NCI-H1694 treated with DMSO at 0.1 percent for 48 hours (cell line): ENCODE measurements around the gene DDX55.
"Not testable (repeated sequence)": the region's sequence is repeated elsewhere in the genome, so short reads cannot be mapped to it uniquely, and the experiment has no call there.

Experiments used
- DNase-seq: peaks from one replicate; lab custom pipeline; 2025; lab: John Stamatoyannopoulos, UW

The DDX55 gene, protein sequence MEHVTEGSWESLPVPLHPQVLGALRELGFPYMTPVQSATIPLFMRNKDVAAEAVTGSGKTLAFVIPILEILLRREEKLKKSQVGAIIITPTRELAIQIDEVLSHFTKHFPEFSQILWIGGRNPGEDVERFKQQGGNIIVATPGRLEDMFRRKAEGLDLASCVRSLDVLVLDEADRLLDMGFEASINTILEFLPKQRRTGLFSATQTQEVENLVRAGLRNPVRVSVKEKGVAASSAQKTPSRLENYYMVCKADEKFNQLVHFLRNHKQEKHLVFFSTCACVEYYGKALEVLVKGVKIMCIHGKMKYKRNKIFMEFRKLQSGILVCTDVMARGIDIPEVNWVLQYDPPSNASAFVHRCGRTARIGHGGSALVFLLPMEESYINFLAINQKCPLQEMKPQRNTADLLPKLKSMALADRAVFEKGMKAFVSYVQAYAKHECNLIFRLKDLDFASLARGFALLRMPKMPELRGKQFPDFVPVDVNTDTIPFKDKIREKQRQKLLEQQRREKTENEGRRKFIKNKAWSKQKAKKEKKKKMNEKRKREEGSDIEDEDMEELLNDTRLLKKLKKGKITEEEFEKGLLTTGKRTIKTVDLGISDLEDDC

DNA sequence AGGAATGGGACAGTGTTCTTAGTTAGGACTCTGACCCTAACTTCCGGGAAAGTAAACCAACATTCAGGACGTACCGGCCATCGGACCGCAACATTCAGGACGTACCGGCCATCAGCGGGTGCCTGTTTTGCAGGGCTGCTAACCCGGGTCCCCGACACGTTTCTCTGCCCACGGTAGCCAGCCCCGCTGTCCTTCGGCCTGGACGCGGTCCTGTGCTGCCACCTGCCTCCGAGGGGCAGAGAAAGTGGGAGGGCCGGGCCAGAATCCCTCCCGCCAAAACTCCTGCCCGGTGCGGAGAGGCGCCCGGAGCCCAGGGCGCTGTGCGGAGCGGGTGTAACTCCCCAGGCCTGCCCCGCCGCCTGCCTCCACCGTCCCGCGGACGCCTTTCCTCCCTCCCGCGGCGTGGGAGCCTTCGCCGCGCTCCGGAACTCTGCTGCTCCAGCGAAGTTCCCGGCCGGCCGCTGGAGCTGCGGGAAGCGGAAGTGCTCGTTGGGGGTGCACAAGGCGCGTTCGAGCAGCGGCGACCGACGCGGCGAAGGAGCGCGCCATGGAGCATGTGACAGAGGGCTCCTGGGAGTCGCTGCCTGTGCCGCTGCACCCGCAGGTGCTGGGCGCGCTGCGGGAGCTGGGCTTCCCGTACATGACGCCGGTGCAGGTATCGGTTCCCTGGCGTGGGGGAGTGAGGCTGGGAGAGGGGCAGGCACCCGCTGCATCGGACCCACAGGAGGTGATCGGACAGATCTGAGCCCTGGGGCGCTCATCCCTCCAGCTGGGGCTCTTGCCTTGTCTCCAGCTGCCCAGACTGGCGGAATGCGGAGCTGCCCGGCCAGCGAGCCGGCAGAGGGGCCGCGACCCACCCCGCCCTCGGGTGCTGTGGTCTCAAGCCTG, at the start of gene DDX55:
Gene DDX55 (plus strand): TSS at position 498 of the 888 bp plus-strand sequence. CDS start 50 bp downstream, at position 548.
- peak; percentile 41 for DNase-seq

DNA sequence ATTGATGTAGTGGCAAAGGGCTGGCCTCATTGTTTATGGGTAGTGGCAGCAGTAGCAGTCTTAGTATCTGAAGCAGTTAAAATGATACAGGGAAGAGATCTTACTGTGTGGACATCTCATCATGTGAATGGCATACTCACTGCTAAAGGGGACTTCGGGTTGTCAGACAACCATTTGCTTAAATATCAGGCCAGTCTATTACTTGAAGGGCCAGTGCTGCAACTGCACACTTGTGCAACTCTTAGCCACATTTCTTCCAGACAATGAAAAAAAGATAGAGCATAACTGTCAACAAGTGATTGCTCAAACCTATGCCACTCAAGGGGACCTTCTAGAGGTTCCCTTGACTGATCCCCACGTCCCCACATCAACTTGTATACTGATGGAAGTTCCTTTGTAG, 47.8 kb upstream of the DDX55 start:
- DNase-seq = not testable (repeated sequence)

DNA sequence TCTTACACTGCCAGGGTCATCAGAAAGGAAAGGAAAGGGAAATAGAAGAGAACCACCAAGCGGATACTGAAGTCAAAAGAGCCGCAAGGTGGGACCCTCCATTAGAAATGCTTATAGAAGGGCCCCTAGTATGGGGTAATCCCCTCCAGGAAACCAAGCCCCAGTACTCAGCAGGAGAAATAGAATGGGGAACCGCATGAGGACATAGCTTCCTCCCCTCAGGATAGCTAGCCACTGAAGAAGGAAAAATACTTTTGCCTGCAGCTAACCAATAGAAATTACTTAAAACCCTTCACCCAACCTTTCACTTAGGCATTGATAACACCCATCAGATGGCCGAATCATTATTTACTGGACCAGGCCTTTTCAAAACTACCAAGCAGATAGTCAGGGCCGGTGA, 47.1 kb upstream of the DDX55 start:
- not testable (repeated sequence) for DNase-seq

DNA sequence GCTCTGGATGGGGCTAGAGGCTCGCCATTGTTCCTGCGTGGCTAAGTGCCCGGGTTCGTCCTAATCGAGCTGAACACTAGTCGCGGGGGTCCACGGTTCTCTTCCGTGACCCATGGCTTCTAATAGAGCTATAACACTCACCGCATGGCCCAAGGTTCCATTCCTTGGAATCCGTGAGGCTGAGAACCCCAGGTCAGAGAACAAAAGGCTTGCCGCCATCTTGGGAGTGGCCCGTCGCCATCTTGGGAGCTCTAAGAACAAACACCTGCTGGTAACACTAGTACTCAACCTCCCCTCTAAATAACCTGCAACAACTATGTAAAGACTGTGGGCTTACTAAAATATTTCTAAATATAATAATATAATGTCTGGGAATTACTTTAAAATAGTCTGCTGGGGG, 43.4 kb upstream of the DDX55 start:
- not testable (repeated sequence) for DNase-seq

DNA sequence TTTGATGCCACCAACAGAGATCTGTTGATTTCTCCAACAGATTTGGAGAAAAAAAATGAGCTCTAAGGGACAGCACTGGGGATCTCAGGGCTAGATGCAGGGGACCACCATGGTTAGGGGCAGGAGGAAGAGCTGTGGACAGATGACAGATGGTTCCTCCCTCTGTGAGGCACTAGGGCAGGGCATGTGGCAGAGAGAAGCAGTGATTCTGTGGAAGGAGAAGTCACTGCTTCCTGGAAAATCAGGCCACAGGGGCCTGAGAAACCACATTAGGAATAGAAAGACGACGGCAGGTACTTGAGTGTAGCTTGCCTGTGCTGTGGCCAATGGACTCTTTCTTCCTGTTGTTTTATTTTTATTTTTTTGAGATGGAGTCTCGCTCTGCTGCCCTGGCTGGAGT, 42.4 kb upstream of the DDX55 start:
- no peak for DNase-seq

DNA sequence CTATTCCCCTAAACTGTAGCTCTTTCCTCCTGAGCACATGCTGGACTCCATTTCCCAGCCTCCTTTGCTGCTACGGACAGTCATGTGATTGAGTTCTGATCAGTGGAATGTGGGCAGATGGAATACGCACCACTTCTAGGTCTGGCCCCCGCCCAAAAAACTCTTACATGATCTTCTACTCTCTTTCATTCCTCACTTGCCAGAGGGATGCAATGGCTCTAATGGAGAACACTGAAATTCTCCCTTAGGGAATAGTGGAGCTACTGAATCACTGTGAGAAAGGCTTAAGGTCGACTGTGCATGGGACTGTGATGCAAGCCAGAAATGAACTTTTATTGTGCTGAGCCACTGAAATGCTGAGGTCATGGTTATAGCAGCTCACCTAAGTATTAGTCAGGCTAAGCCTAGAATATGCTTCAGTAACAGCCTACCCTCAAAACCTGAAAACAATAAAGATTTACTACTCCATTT, 30.5 kb upstream of the DDX55 start:
- DNase-seq = no peak

DNA sequence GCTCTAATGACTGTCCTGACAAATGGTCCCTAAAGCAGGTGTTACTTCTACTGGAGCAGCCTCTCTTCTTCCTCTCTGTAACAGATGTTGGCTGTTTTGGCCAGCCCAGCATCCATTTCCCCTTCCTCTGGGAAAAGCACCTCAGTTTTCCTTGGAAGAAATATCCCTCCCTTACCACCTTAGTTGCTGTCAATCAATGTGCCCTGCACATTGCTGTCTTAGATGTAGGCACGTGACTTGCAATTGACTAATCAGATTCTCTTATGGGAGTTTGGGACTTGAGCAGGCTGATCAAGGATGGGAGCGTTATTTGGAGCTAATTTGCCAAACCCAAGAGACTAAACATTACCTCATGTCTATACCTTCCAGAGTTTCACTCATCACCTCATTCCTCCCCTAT, 29.5 kb upstream of the DDX55 start:
- DNase-seq = no peak

DNA sequence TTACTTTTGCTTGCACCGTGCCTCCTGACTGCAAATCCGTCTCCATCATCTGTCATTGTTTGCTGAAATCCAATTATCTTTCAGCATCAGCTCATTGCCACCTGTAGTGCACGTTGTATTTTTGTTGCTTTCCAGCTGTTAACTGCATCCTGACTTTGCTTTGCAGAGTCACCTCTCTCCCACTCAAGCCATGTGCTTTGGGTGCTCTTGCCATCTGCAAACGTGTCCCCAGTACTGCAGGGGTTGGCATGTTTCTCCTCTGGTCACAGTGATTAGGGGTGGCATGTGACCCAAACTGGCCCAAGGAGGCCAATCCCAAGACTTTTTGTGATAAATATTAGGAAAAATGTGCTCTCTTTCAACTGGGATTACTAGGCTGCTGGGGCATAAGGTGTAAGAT, 28.0 kb upstream of the DDX55 start:
- peak; percentile 13 for DNase-seq

DNA sequence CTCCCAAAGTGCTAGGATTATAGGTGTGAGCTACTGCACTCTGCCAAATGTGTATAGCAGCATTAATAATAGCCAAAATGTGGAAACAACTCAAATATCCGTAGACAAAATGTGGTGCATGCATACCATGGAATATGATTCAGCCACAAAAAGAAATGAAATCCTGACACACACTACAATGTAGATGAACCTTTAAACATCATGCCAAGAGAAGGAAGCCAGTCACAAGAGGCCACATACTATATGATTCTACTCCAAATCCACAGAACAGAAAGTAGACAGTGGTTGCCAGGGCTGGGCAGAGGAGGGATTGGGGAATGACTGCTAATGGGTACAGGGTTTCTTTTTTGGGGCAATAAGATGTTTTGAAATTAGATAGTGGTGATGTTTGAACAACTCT, 25.3 kb upstream of the DDX55 start:
- no peak for DNase-seq

DNA sequence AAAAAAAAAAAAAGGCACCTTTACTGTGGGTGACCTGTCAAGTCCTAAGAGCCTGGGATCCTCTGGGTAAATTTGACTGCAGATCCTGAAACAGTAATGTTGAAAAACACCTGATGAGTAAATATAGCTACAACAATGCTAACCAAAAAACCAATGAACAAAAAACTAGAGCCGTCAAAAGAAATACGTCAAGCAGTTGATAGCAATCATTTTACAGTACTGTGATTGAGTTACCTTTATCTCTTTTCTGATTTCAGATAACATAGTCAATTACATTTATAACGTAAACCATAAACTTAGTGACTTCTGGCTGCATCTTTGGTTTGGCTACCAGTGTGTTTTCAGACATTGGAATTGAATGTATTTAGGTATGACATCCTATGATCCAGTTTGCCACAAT, 23.7 kb upstream of the DDX55 start:
- DNase-seq = no peak

DNA sequence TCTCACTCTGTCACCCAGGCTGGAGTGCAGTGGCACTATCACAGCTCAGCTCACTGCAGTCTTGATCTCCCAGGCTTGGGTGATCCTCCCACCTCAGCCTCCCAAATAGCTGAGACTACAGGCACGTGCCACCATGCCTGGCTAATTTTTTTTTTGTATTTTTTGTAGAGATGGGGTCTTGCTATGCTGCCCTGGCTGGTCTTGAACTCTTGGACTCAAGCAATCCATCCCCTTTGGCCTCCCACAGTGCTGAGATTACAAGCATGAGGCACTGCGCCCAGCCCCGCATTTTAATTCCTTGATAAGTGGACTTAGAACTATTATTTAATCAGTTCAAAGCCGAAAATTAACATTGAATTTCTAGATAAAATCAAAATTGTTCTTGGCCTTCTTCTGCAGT, 23.1 kb upstream of the DDX55 start:
- DNase-seq = not testable (repeated sequence)

DNA sequence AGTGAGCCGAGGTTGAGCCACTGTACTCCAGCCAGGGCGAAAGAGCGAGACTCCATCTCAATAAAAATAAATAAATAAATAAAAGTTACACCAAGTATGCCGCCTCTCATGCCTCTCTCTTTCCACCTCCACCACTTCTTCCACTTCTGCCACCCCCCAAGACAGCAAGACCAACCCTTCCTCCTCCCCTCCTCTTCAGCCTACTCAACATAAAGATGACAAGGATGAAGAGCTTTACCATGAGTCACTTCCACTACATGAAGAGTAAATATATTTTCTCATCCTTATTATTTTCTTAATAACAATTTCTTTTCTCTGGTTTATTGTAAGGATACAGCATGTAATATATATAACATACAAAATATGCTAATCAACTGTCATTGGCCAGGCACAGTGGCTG, 21.1 kb upstream of the DDX55 start:
- no peak for DNase-seq

DNA sequence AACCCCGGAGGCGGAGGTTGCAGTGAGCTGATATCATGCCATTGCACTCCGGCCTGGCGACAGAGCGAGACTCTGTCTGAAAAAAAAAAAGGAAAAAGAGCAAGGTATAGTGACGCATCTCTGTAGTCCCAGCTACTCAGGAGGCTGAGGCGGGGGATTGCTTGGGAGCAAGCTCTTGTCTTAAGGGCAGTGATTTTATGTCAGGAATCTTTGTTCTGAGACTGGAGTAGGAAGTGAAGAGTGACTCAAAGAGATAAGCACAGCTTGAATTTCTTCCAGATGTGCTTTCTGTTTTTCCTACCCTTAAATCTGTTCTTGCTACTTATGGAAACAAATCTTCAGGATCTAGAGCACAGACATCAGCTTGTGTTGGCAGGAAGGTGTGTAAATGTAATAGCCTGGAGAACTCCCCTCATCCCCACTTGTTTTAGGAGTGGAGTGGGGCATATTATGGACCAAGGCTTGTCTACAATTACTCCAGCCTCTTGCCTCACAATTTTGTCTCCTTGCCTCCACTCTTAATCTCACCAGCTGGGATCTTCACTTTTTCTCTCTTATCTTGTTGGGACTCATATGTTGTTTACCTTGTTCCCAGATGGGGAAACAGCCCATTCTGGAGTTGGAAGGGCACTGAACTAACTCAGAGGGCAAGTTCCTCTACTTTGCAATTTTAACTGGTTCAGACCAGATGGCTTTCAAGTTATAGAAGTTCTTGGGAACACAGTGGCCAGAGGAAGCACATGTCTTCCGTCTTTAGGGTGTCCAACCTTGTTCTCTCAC, 10.0 kb upstream of the DDX55 start:
- no peak for DNase-seq

DNA sequence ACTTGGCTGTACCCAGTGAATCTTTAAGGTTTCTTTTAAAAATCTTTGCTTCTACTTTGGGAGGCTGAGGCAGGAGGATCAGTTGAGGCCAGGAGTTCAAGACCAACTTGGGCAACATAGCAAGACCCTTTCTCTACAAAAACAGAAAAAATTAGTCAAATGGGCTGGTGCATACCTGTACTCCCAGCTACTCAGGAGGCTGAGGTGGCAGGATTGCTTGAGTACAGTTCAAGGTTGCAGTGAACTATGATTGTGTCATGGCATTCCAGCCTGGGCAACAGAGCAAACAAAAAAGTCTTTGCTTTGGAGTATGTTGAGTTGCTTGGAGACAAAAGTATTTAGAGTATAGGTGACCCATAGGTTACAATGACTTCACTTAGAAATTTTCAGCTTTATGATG, 6.2 kb upstream of the DDX55 start:
- DNase-seq = no peak

DNA sequence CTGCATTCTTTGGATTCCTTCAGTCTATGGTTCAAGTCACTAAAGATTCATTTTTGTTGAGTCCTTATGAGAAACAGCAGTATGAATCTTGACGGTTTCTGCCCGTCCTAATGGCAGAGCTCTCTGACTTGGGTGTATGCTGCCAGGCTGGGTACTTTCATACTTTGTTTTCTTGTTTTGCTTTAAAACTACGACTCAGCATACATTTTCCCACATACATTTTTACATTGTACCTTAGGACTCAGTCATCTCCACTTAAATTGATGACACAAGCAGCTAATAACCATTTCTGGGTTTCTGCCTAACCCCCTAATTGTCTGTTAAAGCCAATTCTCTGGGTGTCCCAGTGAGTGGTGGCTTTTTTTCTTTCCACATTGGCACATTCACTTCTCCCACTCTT, 4.8 kb upstream of the DDX55 start:
- DNase-seq = no peak

DNA sequence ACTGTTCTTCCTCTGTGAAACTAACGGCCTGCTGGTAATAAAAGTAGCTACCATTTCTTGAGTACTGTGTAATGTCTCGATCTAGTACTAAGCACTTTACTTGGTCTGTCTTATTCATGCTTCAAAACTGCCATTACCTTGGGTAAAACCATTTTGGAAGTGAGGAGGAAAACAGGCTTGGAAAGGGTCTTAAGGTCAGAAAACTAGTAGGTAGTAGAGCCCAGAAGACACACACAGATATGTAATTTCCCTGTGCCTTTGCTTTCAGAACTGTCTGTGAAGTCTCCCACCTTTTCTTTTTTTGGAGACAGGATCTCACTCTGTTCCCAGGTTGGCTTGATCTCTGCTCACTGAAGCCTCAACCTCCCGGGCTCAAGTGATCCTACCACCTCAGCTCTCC, 3.4 kb upstream of the DDX55 start:
- DNase-seq = no peak

DNA sequence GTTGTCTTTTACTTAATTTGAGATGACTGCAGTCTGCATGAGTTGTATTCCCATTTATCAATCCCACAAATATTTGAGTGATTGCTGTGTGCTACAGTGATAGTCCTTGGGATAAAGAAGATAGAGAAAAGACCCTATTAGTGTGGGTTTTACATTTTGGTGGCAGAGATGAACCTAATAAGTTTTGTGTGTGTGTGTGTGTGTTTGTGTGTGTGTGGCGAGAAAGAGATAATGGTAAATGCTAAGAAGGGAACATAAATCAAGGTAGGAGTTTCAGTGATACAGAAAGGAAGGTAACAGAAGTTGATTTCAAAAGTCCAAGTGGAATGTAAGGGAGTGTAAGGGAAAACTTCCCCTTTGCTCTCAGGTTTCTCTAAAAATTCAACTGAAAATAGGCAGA, 2.6 kb upstream of the DDX55 start:
- no peak for DNase-seq

DNA sequence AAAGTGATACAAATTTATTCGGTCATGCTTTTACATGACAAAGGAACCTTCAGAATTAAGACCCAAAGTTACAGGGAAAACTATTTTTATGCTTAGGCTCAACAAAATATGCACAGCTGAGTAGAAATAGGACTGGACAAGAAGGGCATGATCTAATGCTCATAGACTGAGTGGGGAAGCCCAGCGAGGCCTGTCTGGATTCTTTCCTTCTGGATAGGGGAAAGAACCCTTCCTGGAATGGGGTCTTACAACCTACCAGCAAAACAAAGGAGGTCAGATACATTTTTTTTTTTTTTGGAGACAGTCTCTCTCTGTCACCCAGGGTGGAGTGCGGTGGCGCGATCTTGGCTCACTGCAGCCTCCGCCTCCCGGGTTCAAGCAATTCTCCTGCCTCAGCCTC, 2.2 kb upstream of the DDX55 start:
- no peak for DNase-seq

DNA sequence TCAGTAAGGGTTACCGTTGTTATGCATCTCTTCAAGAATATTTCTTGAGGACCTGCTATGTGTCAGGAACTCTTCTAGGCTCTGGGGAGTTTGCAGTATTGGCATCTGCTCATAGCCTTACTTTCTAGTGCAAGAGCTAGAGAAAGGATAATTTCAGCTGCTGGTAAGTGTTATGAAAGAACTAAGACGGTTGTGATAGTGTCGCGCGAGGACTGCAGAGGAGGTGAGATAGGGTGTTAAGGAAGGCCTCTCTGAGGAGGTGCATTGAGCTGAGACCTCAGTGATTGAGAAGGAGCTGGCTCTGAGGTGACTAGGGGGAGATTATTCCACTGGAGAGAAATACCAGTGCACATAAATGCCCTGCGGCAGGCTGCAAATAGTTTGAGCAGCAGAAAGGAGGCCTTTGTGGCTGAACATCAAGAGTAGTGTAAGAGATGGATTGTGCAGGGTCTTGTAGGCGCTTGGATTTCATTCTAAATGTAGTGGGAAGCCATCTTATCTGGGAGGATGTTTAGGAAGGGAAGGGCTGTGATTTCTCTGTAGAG, 824 bp downstream of the DDX55 start:
- no peak for DNase-seq

DNA sequence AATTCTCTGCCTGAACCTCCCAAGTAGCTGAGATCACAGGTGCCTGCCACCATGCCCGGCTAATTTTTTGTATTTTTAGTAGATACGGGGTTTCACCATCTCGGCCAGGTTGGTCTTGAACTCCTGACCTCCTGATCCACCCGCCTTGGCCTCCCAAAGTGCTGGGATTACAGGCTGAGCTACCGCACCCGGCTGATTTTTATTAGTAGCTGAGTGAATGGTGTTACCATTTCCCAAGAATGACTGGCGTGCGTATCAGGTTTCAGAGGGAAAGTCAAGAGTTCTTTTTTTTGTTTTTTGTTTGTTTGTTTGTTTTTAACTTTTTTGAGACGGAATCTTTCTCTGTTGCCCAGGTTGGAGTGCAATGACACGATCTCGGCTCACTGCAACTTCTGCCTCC, 1.6 kb downstream of the DDX55 start:
- not testable (repeated sequence) for DNase-seq

DNA sequence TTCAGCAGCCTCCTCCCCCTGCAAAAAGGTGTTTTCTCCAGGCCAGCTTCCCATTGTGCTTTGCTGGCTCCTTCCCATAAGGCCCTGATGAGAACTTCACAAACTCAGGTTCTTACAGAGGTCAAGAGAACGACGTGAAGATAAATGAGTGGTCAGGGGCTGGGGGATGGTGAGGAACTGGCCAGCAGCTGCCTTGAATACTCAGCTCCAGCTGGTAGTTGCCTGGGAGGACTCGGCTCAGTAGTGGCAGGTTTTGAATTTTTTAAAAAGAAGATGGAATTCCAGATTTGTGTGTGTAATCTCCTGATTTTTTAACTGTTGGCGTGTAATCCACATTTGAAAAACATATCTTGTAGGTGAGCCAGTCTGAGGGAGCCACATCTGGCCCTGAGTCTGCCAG, 5.9 kb downstream of the DDX55 start:
- DNase-seq = no peak

DNA sequence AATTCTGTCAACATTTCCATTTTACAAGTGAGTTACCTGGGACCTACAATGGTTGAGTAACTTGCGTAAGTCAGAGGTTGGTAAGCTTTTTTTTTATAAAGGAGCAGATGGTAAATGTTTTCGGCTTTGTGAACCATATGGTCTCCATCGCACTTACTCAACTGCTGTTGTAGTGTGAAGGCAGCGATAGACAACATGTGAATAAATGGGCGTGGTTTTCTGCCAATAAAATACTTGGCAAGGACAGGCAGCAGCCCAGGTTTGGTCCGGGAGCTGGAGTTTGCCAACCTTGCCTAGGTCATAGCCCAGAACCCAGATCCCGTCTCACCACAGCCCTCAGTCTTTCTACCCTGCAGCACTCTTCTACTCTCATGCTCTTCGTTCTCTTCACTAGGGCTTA, 6.3 kb downstream of the DDX55 start:
- peak; percentile 91 for DNase-seq
